Measurements from ENCODE around the gene OR56A1.

Gene OR56A1

GRCh38 chr11:6006846-6007245 lies 23.7 kb downstream of the OR56A1 start, which contains the start of gene OR56A4:
OR56A4 (minus strand) TSS chr11:6006946; CDS start chr11:6002992, 3,954 bp downstream.
- no peaks in the 10 kb centered on the region for H3K4me1 Mint-ChIP-seq
- peaks cover 17% of the 10 kb centered on the region for H3K27me3 Mint-ChIP-seq
- peak within 1 kb of the TSS; percentile 10 for H3K27ac Mint-ChIP-seq
- H3K4me3 Mint-ChIP-seq, result no peak within 1 kb of the TSS
- no peaks in the 10 kb centered on the region for H3K9me3 Mint-ChIP-seq
- H3K36me3 Mint-ChIP-seq, result no peaks in the 10 kb centered on the region

- Mint-ChIP-seq H3K36me3 (no peaks in the 10 kb centered on the region), H3K4me1 (no peaks in the 10 kb centered on the region), H3K9me3 (no peaks in the 10 kb centered on the region), H3K27me3 (peaks cover 15% of the 10 kb centered on the region), H3K4me3 (no peak overlapping the region), H3K27ac (no peak overlapping the region)
Measured at GRCh38 chr11:6006395-6006794, 24.2 kb downstream of the OR56A1 start.

GRCh38 chr11:6002202-6002699 lies 28.3 kb downstream of the OR56A1 start:
- no peak overlapping the region for H3K27ac Mint-ChIP-seq
- H3K9me3 Mint-ChIP-seq, result no peaks in the 10 kb centered on the region
- H3K36me3 Mint-ChIP-seq, result no peaks in the 10 kb centered on the region
- no peaks in the 10 kb centered on the region for H3K4me1 Mint-ChIP-seq
- H3K4me3 Mint-ChIP-seq, result no peak overlapping the region
- peaks cover 11% of the 10 kb centered on the region for H3K27me3 Mint-ChIP-seq

GRCh38 chr11:5994791-5995190 lies 35.8 kb downstream of the OR56A1 start:
- no peaks in the 10 kb centered on the region for H3K4me1 Mint-ChIP-seq
- H3K27me3 Mint-ChIP-seq, result peaks cover 10% of the 10 kb centered on the region
- H3K36me3 Mint-ChIP-seq, result no peaks in the 10 kb centered on the region
- no peaks in the 10 kb centered on the region for H3K9me3 Mint-ChIP-seq
- H3K4me3 Mint-ChIP-seq, result no peak overlapping the region
- H3K27ac Mint-ChIP-seq, result no peak overlapping the region

GRCh38 chr11:5992604-5993251 lies 37.8 kb downstream of the OR56A1 start:
- H3K36me3 Mint-ChIP-seq, result no peaks in the 10 kb centered on the region
- no peak overlapping the region for H3K4me3 Mint-ChIP-seq
- H3K9me3 Mint-ChIP-seq, result no peaks in the 10 kb centered on the region
- no peak overlapping the region for H3K27ac Mint-ChIP-seq
- peaks cover 10% of the 10 kb centered on the region for H3K27me3 Mint-ChIP-seq
- H3K4me1 Mint-ChIP-seq, result no peaks in the 10 kb centered on the region

- Mint-ChIP-seq H3K36me3 (no peaks in the 10 kb centered on the region), H3K27me3 (peaks cover 10% of the 10 kb centered on the region)
Measured at GRCh38 chr11:5992150-5992549, 38.4 kb downstream of the OR56A1 start.

GRCh38 chr11:5989203-5989602 lies 41.4 kb downstream of the OR56A1 start:
- Mint-ChIP-seq H3K27me3 (peaks cover 13% of the 10 kb centered on the region), H3K4me3 (no peak overlapping the region), H3K36me3 (no peaks in the 10 kb centered on the region), H3K4me1 (no peaks in the 10 kb centered on the region), H3K9me3 (no peaks in the 10 kb centered on the region), H3K27ac (no peak overlapping the region)

More at GRCh38 chr11:5992150-5992549, 38.4 kb downstream of the OR56A1 start:
- H3K27ac Mint-ChIP-seq, result no peak overlapping the region
- H3K4me3 Mint-ChIP-seq, result no peak overlapping the region
- H3K9me3 Mint-ChIP-seq, result no peaks in the 10 kb centered on the region
- H3K4me1 Mint-ChIP-seq, result no peaks in the 10 kb centered on the region

GRCh38 chr11:5986885-5987284 lies 43.7 kb downstream of the OR56A1 start, which contains the start of gene OR52L1:
OR52L1 (minus strand) TSS chr11:5986985; CDS start chr11:5986930, 55 bp downstream.
- Mint-ChIP-seq H3K9me3 (no peaks in the 10 kb centered on the region), H3K4me3 (no peak within 1 kb of the TSS), H3K36me3 (no peaks in the 10 kb centered on the region), H3K4me1 (no peaks in the 10 kb centered on the region), H3K27me3 (peaks cover 18% of the 10 kb centered on the region), H3K27ac (no peak within 1 kb of the TSS)

- Mint-ChIP-seq H3K36me3 (no peaks in the 10 kb centered on the region), H3K27ac (no peak overlapping the region), H3K27me3 (peaks cover 14% of the 10 kb centered on the region), H3K9me3 (peaks cover 13% of the 10 kb centered on the region), H3K4me3 (no peak overlapping the region), H3K4me1 (no peaks in the 10 kb centered on the region)
Measured at GRCh38 chr11:5983443-5983842, 47.1 kb downstream of the OR56A1 start.

GRCh38 chr11:5973530-5973929 lies 57.0 kb downstream of the OR56A1 start:
- Mint-ChIP-seq H3K4me1 (no peaks in the 10 kb centered on the region), H3K27ac (no peak overlapping the region), H3K4me3 (no peak overlapping the region), H3K36me3 (no peaks in the 10 kb centered on the region), H3K9me3 (peaks cover 11% of the 10 kb centered on the region), H3K27me3 (peaks cover 5% of the 10 kb centered on the region)

Data from activated naive CD4-positive, alpha-beta T cell treated with anti-CD3 and anti-CD28 coated beads, Interleukin-2, amount 50 U/mL, for 24 hours (primary cell).